ENCODE measurements around the gene GUCA2B.

DNA sequence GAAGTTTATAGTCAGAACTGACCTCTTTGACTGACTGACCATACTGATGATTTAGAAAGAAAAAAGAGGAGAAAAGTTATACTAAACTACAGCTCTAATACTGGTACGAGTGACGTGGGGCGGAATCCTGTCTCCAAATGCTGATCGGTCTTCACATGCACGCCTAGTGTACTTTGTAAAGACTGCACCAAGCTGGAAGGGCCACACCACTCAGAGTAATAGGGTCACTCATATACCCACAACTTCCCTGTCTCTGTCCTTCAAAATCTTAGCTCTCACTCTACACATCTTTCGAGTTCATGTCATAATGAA, 30.7 kb downstream of the GUCA2B start:
- TF ChIP-seq, protein P1, sequence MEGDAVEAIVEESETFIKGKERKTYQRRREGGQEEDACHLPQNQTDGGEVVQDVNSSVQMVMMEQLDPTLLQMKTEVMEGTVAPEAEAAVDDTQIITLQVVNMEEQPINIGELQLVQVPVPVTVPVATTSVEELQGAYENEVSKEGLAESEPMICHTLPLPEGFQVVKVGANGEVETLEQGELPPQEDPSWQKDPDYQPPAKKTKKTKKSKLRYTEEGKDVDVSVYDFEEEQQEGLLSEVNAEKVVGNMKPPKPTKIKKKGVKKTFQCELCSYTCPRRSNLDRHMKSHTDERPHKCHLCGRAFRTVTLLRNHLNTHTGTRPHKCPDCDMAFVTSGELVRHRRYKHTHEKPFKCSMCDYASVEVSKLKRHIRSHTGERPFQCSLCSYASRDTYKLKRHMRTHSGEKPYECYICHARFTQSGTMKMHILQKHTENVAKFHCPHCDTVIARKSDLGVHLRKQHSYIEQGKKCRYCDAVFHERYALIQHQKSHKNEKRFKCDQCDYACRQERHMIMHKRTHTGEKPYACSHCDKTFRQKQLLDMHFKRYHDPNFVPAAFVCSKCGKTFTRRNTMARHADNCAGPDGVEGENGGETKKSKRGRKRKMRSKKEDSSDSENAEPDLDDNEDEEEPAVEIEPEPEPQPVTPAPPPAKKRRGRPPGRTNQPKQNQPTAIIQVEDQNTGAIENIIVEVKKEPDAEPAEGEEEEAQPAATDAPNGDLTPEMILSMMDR (IDR thresholded peaks at IDR 0.05 in 4 of 5, conservative IDR thresholded peaks at IDR 0.05 in 1 of 5) = no peak
- no peak for TF ChIP-seq POLR2A (IDR thresholded peaks at IDR 0.05)
